ENCODE measurements around the gene BST1.

Gene BST1

DNA sequence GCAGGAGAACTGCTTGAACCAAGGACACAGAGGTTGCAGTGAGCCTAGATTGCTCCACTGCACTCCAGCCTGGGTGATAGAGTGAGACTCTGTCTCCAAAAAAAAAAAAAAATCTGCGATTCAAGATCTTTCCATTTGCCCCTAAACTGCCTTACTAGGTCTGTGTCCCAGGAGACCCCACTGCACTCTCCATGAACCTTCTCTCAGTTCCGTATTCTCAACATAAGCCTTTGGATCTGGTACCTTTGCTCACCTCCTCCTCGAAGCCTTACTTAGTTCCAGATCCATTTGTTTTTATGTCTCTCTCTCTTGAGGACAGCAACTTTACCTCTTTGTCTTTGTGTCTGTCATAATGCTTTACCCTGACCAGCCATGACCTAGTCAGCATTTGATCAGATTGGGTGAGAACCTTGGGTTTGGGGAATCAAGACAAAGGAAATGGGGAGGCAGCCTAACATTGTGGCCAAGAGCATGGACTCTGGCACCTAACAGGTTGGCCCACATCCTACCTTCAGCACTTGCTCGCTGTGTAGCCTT lies 33.7 kb downstream of the BST1 start:
- TF ChIP-seq, protein P1, sequence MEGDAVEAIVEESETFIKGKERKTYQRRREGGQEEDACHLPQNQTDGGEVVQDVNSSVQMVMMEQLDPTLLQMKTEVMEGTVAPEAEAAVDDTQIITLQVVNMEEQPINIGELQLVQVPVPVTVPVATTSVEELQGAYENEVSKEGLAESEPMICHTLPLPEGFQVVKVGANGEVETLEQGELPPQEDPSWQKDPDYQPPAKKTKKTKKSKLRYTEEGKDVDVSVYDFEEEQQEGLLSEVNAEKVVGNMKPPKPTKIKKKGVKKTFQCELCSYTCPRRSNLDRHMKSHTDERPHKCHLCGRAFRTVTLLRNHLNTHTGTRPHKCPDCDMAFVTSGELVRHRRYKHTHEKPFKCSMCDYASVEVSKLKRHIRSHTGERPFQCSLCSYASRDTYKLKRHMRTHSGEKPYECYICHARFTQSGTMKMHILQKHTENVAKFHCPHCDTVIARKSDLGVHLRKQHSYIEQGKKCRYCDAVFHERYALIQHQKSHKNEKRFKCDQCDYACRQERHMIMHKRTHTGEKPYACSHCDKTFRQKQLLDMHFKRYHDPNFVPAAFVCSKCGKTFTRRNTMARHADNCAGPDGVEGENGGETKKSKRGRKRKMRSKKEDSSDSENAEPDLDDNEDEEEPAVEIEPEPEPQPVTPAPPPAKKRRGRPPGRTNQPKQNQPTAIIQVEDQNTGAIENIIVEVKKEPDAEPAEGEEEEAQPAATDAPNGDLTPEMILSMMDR (IDR thresholded peaks at IDR 0.05; ENCODE audit: low read depth, low read length): no peak
- DNase-seq (ENCODE audit: extremely low read depth, low read depth): no peak

DNA sequence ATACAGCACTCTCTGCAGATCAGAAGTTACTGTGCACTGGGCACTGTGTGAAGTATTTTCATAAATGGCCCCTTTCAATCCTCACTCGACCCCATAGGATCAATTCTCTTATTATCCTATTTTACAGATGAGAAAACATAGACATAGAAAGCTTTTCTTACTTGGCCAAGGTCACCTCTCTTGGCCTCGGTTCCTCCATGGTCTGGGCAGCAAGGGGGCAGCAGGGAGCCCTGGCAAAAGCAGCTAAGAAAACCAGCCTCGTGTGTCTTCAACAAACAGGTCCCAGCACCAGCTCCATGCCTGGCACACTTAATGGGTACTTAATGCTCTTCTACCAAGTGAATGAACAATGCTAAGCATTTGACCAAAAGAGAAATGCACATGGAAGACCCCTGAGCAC lies 34.4 kb downstream of the BST1 start:
- TF ChIP-seq, protein P1 (IDR thresholded peaks at IDR 0.05; ENCODE audit: low read depth, low read length): no peak

DNA sequence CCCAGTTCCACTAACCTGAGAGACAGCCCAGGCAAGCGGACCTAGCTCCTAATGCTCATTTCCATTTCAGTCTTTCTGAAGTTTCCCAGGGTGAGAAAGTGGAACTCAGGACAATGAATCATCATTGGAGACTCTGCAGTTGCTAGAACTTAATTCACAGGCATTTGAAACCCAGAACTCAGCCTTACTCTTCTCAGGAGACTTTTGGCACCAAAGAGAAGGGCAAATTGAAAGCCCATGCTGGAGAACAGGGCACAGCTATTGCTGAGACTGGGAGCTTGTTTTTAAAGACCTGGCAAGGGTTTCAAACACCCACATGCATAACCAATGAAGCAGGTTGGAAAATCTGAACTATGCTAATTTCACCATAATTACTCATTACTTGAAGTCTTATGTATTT lies 36.0 kb downstream of the BST1 start:
- TF ChIP-seq, protein P1 (IDR thresholded peaks at IDR 0.05; ENCODE audit: low read depth, low read length): no peak
- no peak for DNase-seq (ENCODE audit: extremely low read depth, low read depth)

More for the DNA sequence above, 34.4 kb downstream of the BST1 start:
- no peak for DNase-seq (ENCODE audit: extremely low read depth, low read depth)

DNA sequence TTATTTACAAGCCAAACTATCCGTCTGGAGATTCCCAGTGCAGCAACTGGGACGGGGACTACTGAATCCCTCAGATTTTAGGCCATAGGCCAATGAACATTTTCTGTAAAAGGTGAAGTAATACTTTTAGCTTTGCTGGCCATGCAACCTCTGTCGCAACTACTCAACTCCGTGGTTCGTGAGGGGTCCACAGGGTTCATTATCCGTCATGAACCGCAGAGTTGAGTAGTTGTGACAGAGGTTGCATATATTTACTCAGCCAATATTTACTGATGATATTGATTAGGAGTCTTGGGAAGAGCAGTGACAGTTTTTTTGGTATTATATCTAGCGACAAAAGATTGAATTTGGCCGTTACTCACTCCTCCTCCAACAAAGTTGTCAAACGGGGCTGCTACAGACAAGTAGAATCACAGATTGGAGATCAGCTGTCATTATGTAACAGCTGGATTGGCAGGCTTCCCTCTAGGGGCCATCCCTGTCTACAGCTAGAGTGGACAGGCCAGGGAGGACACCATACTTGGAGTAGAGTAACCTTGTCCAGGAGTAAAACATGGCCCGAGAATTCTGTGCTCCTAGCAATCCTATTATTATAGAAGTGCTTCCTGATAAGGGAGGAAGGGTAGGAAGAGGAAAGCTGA lies 38.0 kb downstream of the BST1 start:
- TF ChIP-seq, protein P1 (IDR thresholded peaks at IDR 0.05; ENCODE audit: low read depth, low read length): no peak
- no peak for DNase-seq (ENCODE audit: extremely low read depth, low read depth)

DNA sequence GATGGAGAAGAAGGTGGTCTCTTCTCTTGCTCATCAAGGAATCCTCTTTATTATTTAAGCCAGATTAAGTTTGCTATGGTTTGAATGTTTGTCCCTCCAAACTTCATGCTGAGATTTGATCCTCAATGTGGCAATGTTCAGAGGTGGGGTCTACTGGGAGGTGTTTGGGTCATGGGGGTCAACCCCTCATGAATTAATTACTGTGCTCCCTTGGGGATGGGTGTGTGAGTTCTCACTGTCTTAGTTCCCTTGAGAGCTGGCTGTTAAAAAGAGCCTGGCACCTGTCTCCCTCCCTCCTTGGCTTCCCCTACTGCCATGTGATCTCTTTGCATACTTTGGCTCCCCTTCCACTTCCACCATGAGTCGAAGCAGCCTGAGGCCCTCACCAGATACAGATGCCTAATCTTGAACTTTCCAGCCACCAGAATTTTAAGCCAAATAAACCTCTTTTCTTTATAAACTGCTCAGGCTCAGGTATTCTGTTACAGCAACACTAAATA lies 39.3 kb downstream of the BST1 start:
- no peak for DNase-seq (ENCODE audit: extremely low read depth, low read depth)
- TF ChIP-seq, protein P1 (IDR thresholded peaks at IDR 0.05; ENCODE audit: low read depth, low read length): no peak

DNA sequence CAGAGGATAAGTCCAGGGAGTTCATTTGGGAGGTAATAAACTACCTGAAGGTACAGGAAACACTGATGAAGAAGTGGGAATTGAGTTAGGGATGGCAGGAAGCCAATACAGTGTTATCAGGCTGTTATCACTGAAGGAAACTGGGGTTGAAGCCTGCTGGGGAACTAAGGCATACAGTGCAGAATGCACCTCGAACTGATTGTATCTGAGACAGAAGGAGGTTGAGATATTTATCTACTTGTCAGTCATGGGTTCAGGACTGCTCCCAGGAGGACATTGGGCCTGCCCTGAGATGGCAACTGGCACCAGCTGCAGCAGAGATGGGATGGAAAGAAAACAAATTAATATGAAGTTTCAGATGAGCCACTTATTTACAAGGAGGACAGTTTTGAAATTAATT lies 39.8 kb downstream of the BST1 start:
- TF ChIP-seq, protein P1 (IDR thresholded peaks at IDR 0.05; ENCODE audit: low read depth, low read length): no peak
- no peak for DNase-seq (ENCODE audit: extremely low read depth, low read depth)

DNA sequence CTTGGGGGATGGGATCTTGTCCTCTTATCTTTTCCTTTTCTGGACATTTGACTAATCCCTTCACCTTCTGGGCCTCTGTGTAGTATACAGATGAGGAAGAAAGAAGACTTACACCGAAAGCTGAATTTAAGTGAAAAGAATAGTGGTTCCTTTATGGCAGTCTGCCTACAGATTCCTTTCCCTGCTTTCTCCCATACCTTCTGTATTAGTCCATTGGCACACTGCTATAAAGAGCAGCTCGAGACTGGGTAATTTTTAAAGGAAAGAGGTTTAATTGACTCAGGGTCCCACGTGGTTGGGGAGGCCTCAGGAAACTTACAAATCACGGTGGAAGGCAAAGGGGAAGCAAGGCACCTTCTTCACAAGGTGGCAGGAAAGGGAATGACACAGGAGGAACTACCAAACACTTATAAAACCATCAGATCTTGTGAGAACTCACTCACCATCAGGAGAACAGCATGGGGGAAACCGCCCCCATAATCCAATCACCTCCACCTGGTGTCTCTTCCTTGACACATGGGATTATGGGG lies 41.2 kb downstream of the BST1 start:
- TF ChIP-seq, protein P1 (IDR thresholded peaks at IDR 0.05; ENCODE audit: low read depth, low read length): no peak
- no peak for DNase-seq (ENCODE audit: extremely low read depth, low read depth)
